DMS114 treated with DMSO at 0.1 percent for 48 hours (cell line): ENCODE results near the gene PPARG.
"Not testable (repeated sequence)": the region's sequence is repeated elsewhere in the genome, so short reads cannot be mapped to it uniquely, and the experiment has no call there.

Experiments
- DNase-seq: peaks from one replicate; lab custom pipeline; 2025; ENCODE audit not compliant: unreplicated experiment; lab: John Stamatoyannopoulos, UW

Gene PPARG

GRCh38 chr3:12458901-12459300 lies 170.0 kb downstream of the PPARG start:
- no peak for DNase-seq

GRCh38 chr3:12460127-12460526 lies 171.3 kb downstream of the PPARG start:
- DNase-seq = no peak

DNA sequence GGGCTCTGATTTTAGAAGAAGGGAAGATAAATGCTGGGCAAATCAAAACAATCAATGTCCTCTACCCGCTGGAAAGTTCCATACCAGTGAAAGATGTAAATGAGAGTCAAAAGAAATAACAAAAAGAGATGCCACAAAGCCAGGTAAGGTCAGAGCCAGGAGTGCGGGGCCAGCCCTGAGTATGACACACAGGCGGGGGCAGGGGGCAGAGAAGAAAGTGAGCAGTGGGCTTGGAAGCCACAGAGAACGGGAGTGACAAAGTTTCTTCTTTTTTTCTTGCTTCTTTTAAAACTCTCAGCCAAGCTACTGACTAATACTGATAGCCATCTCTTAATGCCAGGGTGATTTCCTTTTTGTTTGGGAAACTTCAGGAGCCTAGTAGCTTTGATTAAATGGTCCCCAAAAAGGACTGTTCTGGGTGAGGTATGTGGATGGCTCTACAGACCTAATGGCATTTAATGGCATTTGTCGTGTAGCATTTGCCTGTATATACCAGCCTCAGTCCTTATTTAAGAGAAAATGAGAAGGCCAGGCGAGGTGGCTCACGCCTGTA lies 172.3 kb downstream of the PPARG start:
- DNase-seq = no peak

- no peak for DNase-seq
Observed at GRCh38 chr3:12462159-12462947, 173.5 kb downstream of the PPARG start.

GRCh38 chr3:12463686-12464085 lies 174.8 kb downstream of the PPARG start:
- DNase-seq = no peak

DNA sequence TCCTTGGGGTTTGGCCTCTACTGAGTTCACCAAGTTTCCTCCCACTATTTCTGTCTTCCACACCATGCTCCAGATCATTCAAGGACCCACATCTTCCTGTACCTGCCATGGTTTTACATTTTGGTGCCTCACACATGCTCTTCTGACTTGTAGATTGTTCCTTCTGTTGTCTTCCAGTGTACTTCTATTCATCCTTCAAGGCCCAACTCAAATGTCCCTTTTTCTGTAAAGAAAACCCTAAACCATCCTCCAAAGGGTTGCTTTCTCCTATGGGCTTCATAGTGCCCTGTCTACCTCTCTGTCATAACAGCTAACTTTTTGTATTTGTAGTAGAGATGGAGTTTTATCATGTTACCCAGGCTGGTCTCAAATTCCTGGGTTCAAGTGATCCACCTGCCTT lies 175.3 kb downstream of the PPARG start:
- DNase-seq = no peak

DNA sequence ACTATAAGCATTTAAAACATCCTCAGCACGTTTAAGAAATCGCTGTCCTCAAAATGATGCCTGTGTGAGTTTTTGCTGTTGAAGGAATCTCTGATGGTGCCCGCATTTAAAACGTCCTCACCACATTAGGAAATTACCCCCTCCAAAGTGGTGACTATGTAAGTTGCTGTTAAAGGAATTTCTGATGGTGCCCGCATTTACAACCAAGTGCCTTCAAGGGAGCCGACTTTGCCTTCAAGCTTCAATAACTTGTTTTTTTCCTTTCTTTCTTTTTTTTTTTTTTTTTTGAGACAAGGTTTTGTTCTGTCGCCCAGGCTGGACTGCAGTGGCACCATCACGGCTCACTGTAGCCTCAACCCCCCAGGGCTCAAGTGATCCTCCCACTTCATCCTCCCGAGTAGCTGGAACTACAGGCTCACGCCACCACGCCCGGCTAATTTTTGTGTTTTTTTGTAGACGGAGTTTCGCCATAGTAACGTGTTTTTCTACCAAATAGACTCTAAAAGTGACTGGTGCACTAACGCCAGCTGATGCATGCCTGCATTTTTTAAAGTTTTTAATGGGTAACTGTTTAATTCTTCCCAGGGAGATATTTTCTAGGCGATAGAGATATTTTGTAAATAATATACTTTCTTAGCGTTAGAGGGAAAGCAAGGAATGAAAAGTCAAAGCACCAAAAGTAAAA lies 176.4 kb downstream of the PPARG start:
- no peak for DNase-seq

GRCh38 chr3:12465836-12466225 lies 177.0 kb downstream of the PPARG start:
- DNase-seq = no peak

- no peak for DNase-seq
Observed at GRCh38 chr3:12467746-12468145, 178.9 kb downstream of the PPARG start.

- no peak for DNase-seq
Observed at GRCh38 chr3:12468276-12468675, 179.4 kb downstream of the PPARG start.

- no peak for DNase-seq
Observed at GRCh38 chr3:12468757-12469156, 179.9 kb downstream of the PPARG start.

GRCh38 chr3:12469222-12469621 lies 180.4 kb downstream of the PPARG start:
- DNase-seq = not testable (repeated sequence)

- no peak for DNase-seq
Observed at GRCh38 chr3:12470111-12470510, 181.2 kb downstream of the PPARG start.

DNA sequence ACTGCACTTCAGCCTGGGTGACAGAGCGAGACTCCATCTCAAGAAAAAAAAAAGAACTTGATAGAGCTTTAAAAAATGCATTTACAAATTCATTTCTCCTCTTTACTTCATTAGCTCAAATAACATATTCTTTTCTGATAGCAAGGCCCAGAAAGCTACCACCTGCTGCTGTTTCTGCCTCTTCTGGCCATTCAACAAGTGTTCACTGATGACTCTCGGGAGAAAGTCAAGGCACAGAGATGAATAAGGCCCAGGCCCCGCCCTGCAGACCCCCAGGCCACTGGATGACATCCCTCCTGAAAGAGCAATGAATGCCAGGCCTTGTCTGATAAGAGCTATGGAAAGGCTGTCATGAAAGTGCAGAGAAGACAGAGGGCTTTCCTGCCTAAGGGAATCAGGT lies 181.8 kb downstream of the PPARG start:
- DNase-seq = no peak

- DNase-seq = no peak
Observed at GRCh38 chr3:12471241-12471640, 182.4 kb downstream of the PPARG start.

DNA sequence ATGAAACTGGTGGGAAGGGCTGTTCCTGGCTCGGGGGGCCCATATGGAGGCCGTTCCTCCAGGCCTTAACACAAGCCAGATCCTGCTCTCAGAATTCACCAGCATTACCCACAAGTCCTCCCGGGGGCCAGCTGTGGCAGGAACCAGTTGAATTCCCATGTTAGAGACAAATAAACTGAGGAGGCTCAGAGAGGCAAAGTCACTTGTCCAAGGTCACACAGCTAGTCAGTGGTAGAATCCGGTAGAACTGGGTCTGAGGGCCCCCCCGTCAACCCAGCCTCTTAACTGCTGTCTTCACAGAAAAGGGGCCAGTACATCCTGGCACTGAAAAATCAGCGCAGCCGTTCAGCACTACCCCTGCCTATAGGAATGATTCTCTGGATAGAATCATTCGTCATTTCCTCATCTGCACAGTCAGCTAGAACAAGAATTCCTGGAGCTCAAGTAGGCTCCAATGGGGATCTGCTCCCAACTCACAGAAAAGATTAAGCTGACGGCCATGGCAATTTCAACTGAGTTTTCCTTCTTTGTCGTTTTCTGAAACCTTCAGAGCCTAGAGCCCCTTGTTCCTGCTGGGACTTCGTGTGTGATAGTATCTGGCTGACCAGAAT lies 183.2 kb downstream of the PPARG start:
- DNase-seq = no peak

DNA sequence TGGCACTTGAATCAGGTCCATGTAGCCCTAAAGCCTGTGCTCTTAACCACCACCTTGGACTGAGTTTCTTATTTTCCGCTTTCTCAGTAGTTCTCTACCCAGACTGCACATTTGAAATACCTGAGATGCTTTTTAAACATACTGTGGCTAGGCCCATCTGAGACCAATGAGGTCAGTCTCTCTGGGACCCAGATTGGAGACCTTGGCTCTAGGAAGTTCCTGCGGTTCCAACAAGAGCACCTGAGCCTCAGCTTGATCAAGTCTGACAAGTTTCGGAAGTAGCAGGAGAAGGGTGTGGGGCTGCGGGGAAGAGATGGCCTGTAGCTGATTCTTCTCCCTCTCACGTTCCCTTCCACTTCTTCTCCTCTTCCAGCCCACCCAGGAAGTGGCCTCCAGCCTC lies 183.9 kb downstream of the PPARG start:
- DNase-seq = no peak

DNA sequence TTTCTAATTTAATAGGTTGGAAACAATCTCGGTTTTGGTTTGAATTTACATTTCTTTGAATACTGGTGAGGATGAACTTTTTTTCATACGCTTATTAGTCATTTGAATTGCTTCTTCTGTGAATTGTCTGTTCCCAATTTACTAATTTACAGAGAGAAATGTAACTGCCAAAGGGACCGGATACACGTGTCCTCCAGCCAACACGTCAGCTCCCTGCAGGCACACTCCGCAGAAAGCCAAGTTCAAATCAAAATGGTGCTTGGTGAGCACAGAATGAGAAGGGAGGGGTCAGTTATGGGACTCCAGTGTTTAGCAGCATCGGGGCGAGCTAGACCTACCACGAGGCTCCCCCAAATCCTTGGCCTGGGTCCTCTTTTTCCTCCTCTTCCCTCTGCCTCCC lies 184.6 kb downstream of the PPARG start:
- DNase-seq = no peak

- DNase-seq = no peak
Observed at GRCh38 chr3:12476238-12476897, 187.5 kb downstream of the PPARG start.

GRCh38 chr3:12477256-12477655 lies 188.4 kb downstream of the PPARG start:
- no peak for DNase-seq

DNA sequence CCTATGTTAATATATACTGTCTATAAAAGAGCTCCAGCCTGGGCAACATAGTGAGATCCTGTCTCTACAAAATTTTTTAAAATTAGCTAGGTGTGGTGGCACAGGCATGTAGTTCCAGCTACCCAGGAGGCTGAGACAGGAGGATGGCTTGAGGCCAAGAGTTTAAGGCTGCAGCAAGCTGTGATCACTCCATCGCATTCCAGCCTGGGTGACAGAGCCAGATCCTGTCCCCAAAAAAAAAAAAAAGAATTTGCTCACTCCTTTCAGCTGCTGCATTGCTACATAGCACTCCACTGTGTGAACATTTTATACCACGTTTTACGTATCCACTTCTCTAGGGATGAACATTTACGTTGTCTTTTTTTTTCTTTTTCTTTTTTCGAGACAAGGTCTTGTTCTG lies 189.5 kb downstream of the PPARG start:
- DNase-seq = no peak
